ENCODE data around the gene C19orf53.
"Not testable (repeated sequence)": the region's sequence is repeated elsewhere in the genome, so short reads cannot be mapped to it uniquely, and the experiment has no call there.

The C19orf53 gene

DNA sequence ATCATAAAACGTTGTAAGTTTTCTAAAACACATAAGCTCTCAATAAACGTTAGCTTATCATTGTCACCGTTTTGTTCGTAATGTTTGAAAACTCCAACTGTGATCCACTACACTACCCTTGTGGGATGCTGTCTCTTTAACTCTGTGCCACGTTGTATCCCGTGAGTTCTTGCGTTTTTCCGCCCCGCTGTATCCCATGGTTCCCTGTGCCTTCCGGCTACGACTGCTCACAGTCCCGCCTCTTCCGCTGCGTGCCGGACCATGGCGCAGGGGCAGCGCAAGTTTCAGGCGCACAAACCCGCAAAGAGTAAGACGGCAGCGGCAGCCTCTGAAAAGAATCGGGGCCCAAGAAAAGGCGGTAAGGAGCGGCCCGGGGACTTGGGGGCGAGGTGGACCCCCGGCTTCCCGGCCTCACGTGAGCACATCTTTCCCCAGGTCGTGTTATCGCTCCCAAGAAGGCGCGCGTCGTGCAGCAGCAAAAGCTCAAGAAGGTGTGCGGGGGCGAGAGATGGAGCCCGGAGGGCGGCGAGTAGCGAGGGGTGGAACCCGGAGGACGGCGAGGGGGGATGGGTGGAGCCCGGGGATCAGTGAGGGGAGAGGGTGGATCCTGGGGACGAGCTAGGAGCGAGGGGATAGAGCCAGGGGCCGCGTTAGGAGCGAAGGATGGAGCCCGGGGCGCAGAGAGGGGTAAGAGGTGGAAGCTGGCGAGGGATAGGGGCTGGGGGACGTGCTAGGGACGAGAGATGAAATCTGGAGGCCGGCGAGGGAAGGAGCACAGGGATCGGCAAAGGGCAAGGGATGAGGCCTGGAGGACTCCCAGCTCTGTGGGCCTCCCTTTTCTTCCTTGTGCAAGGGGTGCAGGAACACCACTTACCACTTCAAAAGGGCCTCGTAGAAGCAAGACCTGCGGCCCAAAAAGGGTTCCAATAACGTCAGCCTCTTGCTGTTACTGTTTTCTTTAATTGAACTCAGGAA lies at the start of gene C19orf53:
C19orf53 (plus strand) TSS at position 240 of the 975 bp plus-strand sequence; CDS start at position 262, 22 bp downstream.
- peak; percentile 90 for DNase-seq

DNA sequence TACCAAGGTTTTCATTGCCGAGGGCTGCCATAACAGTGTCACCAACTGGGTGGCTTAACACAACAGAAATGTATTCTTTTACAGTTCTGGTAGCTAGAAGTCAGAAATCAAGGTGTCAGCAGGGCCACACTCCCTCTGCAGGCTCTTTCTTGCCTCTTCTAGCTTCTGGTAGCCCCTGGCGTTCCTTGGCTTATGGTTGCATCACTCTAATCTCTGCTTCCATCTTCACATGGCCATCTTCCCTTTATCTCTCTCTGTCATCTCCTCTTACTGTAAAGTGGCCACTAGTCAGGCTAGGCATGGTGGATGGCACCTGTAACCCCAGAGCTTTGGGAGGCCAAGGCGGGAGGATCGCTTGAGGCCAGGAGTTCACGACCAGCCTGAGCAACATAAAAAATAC lies 47.9 kb upstream of the C19orf53 start:
- DNase-seq = no peak

GRCh38 chr19:13727798-13728197 lies 46.5 kb upstream of the C19orf53 start:
- DNase-seq = no peak

DNA sequence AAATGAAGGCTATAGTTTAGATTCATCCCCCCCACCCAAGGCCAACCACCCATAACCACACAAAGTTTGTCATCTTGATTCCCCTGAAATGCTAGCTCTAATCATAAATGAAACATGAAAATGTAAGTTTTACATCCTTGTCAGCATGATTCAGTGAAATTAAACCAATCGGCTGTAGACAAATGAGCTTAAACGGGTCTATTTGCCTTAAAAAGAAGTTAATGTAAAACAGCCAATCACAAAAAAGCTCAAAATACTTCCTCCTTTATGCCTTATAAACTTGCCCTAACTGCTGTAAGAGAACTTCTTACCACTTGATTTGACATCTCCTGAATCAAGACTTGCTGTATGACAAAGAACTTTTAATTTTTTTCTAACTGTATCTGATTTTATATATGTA lies 44.4 kb upstream of the C19orf53 start:
- DNase-seq = no peak

GRCh38 chr19:13731147-13731964 lies 42.9 kb upstream of the C19orf53 start:
- peak; percentile 90 for DNase-seq

DNA sequence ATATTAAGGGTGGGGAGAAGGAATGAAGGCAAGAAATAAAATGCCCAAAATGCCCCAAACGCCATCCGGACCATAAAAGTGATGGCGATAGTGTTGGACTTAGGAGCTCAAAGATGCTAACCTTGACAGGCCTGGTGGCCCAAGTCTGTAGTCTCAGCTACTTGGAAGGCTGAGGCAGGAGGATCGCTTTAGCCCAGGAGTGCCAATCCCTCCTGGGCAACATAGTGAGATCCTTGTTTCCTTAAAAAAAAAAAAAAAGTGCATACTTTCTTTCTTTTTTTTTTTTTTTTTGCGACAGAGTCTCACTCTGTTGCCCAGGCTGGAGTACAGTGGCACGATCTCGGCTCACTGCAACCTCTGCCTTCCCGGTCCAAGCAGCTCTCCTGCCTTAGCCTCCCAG lies 41.9 kb upstream of the C19orf53 start:
- DNase-seq = no peak

DNA sequence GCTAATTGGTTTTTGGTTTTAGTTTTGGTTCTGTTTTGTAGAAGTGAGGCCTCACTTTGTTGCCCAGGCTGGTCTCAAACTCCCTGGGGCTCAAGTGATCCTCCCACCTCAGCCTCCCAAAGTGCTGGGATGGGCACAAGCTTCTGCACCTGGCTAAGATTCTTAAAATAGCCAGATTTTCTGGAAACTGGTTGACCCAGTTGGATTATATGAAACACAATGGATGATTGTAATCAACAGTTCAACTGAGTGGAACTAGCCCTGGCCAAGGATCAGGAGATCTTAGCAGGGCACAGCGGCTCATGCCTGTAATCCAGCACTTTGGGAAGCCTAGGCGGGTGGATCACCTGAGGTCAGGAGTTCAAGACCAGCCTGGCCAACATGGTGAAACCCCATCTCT lies 39.5 kb upstream of the C19orf53 start:
- no peak for DNase-seq

DNA sequence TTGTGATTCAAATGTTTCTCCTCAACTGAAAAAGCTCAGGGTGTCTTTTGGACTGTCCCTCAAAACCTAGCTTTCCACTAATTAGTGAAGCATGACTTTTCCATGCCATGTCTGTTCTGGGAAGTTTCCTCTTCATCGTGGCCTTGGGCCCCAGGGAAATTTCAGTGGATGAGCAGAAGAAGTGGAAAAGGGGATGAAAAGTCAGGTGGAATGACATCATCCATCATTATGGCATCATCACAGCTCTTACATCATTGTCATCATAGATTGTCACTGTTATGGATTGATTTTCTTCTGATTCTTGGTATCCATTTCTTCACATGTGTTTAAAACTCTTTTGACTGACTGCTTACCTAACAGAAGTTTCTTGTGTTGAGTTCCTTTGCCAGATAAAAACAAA lies 36.2 kb upstream of the C19orf53 start:
- no peak for DNase-seq

DNA sequence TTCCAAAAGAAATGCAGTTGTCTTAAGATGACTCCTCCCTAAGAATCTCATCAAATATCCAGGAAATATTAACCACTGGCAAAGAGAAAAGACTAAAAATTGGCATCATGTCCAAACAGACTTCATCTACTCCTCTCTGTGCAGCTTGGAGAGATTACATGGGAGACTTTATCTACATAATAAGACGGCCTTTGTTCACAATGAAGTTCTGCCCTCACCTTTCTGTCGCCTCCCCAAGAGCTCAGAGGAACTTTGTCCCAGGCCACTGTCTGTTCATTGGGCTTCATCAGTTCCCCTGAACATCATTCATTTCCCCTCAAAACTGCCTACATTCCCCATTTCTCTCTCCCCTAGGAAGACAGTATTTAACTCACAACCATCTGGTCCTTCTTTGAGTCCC lies 32.4 kb upstream of the C19orf53 start:
- DNase-seq = no peak

DNA sequence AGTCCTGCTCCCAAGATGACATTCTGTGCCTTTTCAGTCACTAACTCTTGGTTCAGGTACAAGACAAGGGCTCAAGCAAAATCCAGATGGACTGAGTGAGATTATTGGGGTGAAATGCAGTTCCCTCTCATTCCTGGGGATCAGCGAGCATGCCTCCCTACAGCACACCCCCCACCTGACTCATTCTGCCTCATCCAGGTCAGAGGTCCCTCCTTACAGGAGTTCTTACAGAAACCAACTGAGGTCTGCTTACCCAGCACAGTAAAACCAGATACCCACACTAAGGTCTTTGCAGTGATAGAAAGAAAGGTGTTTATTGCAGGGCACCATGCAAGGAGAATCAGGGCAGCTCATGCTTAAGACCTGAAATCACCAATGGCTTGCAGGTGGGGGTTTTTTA lies 31.5 kb upstream of the C19orf53 start:
- no peak for DNase-seq

GRCh38 chr19:13744174-13744573 lies 30.1 kb upstream of the C19orf53 start:
- no peak for DNase-seq

- DNase-seq = no peak
Measured at GRCh38 chr19:13747098-13747453, 27.2 kb upstream of the C19orf53 start.

DNA sequence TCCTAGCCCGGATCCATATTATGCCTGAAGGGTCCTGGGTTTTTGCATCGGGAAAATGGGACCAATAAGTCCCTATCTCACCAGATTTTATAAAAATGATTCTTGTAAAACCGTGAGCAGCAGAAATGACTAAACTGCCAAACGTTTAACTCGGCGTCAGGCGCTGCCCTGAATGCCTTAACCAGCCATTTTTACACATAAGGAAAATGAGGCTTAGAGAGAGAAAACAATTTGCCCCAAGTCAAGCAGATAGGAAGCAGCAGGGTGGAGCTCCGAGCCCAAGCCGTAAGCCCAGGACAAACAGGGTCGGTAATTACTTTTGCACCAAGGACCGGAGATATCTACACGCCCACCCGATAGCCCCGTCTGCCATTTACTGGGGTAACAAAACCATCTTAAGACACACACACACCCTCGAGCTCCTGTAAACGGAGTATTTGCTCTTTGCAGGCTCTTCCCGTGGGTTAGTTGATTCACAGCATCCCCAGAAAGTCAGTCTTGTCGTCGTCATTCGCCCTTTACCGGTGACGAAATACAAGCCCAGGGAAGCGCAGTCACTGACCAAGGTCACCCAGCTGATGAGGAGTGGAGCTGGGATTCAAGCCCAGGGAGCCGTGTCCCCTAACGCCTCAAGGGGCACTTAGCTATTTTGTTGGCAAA lies 26.0 kb upstream of the C19orf53 start:
- peak; percentile 48 for DNase-seq

DNA sequence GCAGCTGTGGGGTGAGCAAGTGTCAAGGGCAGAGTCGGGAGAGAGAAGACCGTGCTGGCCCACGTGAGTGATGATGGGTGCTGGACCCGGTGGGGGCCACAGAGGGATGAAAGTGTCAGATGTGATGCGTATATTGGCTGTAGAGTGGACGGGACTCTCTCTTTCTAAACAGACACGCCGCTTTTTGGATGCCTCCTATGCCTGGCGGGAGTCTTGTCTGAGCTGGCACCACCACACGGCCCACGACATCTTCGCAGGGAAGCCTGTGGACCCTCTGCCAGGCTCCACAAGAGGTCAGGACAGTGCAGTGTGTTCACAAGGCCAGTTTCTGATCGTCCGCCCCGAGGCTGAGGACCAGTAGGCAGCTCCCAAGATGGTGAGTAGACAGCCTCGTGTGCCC lies 22.8 kb upstream of the C19orf53 start:
- DNase-seq = no peak

DNA sequence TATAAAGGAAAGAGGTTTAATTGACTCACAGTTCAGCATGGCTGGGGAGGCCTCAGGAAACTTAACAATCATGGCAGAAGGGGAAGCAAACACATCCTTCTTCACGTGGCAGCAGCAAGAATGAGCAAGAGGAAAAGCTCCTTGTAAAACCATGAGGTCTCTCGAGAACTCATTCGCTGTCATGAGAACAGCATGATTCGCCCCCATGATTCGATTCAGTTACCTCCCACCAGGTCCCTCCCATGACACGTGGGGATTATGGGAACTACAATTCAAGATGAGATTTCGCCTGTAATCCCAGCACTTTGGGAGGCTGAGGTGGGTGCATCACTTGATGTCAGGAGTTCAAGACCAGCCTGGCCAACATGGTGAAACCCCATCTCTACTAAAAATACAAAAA lies 20.6 kb upstream of the C19orf53 start:
- not testable (repeated sequence) for DNase-seq

- no peak for DNase-seq
Measured at GRCh38 chr19:13756210-13756609, 18.0 kb upstream of the C19orf53 start.

- no peak for DNase-seq
Measured at GRCh38 chr19:13757805-13758772, 16.2 kb upstream of the C19orf53 start.

DNA sequence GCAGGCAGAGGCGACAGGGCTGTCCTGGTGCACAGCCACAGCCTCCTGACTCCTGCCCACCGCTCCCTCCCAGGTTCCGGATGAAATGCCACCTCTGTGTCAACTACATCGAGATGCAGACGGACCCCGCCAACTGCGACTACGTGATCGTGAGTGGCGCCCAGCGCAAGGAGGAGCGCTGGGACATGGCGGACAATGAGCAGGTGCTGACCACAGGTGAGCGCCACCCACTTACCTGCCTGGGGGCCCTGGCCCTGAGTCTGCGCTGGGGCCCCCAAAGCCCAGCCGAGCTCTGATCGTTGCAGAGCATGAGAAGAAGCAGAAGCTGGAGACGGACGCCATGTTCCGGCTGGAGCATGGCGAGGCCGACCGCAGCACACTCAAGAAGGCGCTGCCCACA lies 15.5 kb upstream of the C19orf53 start:
- DNase-seq = no peak

- DNase-seq = no peak
Measured at GRCh38 chr19:13761423-13761822, 12.8 kb upstream of the C19orf53 start.

GRCh38 chr19:13762635-13763235 lies 11.5 kb upstream of the C19orf53 start:
- DNase-seq = no peak

DNA sequence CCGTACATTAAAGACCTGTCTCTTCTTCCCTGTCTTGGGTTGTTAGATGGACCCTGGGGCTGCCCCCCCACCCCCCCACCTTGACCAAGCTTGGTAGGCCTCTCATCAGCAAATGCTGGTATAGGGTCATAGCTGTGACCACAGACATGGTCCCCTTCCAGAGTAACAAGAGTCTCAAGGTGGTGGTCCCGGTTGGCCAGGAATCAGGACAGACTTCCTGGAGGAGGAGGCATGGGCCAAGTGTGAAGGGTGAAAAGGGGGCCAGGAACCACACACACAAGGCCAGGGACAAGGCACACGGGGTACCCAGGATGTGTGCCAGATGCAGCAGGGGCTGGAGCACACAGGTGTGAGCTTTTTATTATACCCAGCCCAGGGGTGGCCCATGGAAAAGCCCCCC lies 11.0 kb upstream of the C19orf53 start:
- no peak for DNase-seq

Data from NCI-H2171 treated with DMSO at 0.1 percent for 48 hours (cell line).